MV-4-11 (cell line): ENCODE data around the gene IFIT5.
A peak's percentile ranks its signal among the peaks of the same experiment; 100 is the strongest.
"Not testable (repeated sequence)": the region's sequence is repeated elsewhere in the genome, so short reads cannot be mapped to it uniquely, and the experiment has no call there.

ENCODE experiments used
- DNase-seq: peaks from one replicate; lab custom pipeline; 2025; lab: John Stamatoyannopoulos, UW

The IFIT5 gene

DNA sequence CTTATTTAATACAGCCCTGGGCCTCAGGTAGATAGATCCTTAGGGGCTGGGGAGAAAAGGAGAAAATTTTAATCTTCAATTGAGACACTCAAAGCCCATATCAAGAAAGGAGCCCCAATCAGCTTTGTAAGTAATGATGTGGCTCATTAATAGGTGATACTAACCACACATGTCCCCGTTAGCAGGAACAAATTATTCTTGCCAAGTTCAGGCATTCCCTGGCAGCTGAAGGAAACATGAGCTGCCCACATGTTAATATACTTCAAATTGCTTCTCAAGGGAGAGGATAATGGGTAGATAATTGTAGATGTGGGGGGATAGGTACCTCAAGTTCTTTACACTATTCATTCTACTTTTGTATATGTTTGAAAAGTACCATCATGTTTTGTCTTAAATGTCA lies 14.5 kb downstream of the IFIT5 start:
- DNase-seq = no peak

DNA sequence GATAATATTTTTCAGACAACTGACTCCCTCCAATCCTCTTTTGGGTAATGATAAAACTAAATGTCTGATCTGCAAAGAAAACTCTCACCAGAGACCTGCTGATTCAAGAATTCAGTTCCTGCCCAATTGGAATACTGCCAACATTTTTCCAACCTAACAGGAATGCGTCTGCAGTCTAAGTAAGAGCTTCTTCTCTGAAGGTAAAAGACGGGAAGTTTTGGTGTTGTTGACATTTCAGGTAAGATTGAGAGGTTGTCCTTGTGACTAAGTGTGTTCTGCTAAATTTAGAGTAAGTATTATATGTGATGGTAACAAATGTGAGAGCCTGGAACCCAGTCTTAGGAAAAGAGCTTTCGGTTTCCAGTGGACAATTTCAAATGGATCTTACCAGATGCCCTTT lies 17.6 kb downstream of the IFIT5 start:
- no peak for DNase-seq

GRCh38 chr10:89438525-89438924 lies 24.2 kb downstream of the IFIT5 start:
- DNase-seq = no peak

- no peak for DNase-seq
Measured at GRCh38 chr10:89440226-89441009, 26.1 kb downstream of the IFIT5 start.

DNA sequence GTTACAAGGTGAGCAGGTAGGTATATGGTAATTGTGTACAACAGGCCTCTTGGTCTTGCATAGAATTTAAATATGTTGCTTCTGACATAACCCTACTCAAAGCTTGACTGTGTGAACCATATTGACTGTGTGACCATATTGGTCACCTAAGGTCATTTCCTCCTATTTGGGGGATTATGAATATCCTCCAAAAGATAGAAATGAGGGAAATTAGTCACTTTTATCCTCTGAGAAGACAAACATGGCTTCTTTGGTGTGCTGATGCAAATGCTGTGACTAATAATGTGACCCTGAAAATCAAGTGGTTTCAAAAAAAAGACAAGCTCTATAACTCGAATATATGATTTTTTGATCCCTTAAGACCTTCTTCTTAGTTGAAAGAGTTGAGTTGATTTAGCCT lies 27.9 kb downstream of the IFIT5 start:
- DNase-seq = no peak

GRCh38 chr10:89444819-89445218 lies 30.5 kb downstream of the IFIT5 start:
- DNase-seq = not testable (repeated sequence)

GRCh38 chr10:89450901-89451300 lies 36.5 kb downstream of the IFIT5 start:
- no peak for DNase-seq

DNA sequence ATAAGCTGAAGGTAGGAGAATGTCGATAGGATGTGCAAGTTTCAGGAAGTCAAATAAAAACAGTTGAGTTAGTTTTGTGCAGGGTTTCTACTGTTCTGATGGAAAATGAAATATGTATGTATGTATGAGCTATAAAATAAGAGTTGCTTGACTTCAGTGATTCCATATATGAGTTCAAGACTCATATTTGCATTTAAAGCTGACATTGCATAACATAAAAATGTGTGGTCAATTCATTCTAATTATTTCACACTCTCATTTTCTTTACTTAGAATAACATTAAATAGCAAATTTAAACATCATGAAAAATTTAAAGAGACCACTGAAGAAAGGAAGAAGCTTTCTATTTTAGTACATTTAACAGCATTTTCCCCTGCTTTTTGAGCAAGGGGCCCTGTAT lies 37.8 kb downstream of the IFIT5 start:
- no peak for DNase-seq

GRCh38 chr10:89454561-89455347 lies 40.4 kb downstream of the IFIT5 start:
- DNase-seq = peak; percentile 51

DNA sequence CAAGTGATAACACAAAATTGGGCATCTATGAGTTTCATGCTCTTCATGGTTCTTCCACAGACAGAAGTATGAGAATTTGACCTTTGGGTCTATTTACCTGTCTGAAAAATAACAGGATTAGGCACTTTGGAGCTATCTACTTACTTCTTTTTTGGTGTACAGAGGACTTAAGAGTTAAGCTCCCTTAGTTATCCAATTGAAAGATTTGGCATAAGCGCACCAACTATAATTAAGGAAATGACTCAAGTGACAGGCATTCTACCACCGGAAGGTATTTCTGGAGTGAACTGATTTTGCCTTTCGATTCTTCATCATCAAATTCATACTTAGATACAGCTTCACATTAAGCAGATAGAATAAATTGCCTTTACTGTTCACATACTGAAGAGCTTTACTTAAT lies 43.9 kb downstream of the IFIT5 start:
- DNase-seq = no peak

GRCh38 chr10:89458784-89459183 lies 44.4 kb downstream of the IFIT5 start:
- DNase-seq = no peak

GRCh38 chr10:89463846-89464537 lies 49.6 kb downstream of the IFIT5 start:
- DNase-seq = no peak

DNA sequence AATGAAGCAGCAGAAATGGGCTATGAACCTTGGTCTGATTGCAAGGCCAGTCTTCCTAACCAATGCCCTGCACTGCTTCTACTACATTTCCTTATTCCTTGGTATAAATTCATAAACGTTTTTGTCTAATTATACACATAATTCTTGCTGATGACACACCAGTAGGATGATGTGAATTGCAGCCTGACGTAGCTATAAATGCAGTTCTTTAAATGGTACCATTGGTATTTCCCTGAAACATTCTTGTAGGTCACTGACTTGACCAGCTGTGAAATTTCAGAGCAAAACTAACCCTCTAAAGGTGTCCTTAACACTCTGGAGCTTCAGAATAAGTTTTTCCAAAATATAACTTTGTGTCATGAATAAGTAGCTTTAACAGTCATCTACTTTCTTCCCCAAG lies 50.8 kb downstream of the IFIT5 start:
- DNase-seq = no peak

DNA sequence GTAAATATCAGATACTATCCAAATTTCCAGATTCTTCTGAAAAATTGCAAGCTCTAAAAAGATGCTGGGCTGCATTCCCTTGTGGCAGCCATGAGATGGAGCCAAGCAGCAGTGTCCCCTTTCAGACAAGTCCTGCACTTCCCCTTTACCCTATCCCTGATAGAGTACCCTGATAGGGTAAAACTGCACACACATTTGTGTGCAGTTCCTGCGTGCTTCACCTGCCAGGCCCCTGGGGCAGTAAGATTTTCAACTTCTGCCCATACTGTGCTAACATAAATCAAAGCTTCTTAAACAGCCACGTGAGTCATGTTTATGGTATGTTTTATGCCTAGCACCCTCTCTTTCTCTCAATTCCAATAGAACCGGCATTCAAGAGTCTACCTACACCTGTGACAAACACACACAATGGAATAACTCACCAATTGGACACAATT lies 52.2 kb downstream of the IFIT5 start:
- peak; percentile 55 for DNase-seq

DNA sequence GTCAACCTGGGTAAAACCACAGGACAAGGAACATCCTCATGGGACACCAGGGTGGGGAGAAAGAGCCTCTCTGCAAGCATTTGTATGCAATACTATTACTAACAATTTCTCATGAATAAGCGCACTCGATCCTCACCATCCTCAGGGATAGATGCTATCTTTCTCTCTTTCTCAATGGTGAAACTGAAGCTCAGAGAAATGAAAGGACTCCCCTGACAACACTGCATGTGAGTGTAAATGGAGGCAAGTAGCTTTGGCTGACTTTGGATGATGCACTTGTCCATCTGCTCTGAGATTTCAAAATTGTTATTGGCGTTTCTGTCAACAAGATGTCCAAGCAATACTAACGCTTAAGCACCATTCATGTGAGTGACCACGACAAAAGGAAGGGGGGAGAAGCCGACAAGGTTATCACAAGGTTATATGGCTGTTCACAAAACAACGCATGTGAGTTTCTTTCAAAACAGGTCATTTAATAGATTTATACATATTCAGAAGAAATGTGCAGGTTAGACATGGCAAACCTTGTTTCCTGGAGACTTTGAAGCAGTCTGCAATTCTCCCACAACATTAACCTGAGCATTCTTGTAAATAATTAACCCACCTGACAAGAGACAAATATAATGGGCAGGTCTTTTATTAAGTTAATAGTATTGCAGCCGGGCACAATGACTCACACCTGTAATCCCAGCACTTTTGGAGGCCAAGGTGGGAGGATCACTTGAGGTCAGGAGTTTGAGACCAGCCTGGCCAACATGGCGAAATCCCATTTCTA lies 54.0 kb downstream of the IFIT5 start:
- DNase-seq = no peak

- no peak for DNase-seq
Measured at GRCh38 chr10:89469517-89469916, 55.1 kb downstream of the IFIT5 start.
